HG03039 (cell line): ENCODE results near the gene SLC28A1.
"Not testable (repeated sequence)": the region's sequence is repeated elsewhere in the genome, so short reads cannot be mapped to it uniquely, and the experiment has no call there.

Experiments
- ATAC-seq: cut with Tn5 transposase; IDR thresholded peaks from one replicate; pipeline ENCODE4 v1.9.1; 2021; ENCODE audit warnings: mild to moderate bottlenecking, moderate library complexity; ENCODE audit not compliant: unreplicated experiment

Gene SLC28A1

GRCh38 chr15:84861781-84862180, 22.7 kb upstream of the SLC28A1 start:
- ATAC-seq, result no peak

GRCh38 chr15:84862214-84862975, 22.1 kb upstream of the SLC28A1 start:
- ATAC-seq, result no peak

GRCh38 chr15:84863565-84864443, 20.7 kb upstream of the SLC28A1 start:
- ATAC-seq, result no peak

- ATAC-seq, result no peak
These were observed 20.0 kb upstream of the SLC28A1 start for GRCh38 chr15:84864444-84864795.

GRCh38 chr15:84865074-84865569, 19.3 kb upstream of the SLC28A1 start:
- no peak for ATAC-seq

GRCh38 chr15:84868037-84868880, 16.2 kb upstream of the SLC28A1 start:
- ATAC-seq, result no peak

GRCh38 chr15:84869510-84869909, 15.0 kb upstream of the SLC28A1 start:
- ATAC-seq, result no peak

- no peak for ATAC-seq
These were observed 13.0 kb upstream of the SLC28A1 start for GRCh38 chr15:84871428-84871985.

GRCh38 chr15:84872009-84872910, 12.2 kb upstream of the SLC28A1 start:
- no peak for ATAC-seq

- ATAC-seq, result no peak
These were observed 10.5 kb upstream of the SLC28A1 start for GRCh38 chr15:84873997-84874396.

- ATAC-seq, result no peak
These were observed 9.3 kb upstream of the SLC28A1 start for GRCh38 chr15:84874981-84875699.

- no peak for ATAC-seq
These were observed 8.2 kb upstream of the SLC28A1 start for GRCh38 chr15:84876269-84876668.

- not testable (repeated sequence) for ATAC-seq
These were observed 6.8 kb upstream of the SLC28A1 start for GRCh38 chr15:84877701-84878100.

GRCh38 chr15:84878504-84878903, 6.0 kb upstream of the SLC28A1 start:
- no peak for ATAC-seq

- ATAC-seq, result no peak
These were observed 5.2 kb upstream of the SLC28A1 start for GRCh38 chr15:84879088-84879780.

GRCh38 chr15:84880007-84880406, 4.5 kb upstream of the SLC28A1 start:
- no peak for ATAC-seq

- no peak for ATAC-seq
These were observed 3.5 kb upstream of the SLC28A1 start for GRCh38 chr15:84880822-84881519.

- no peak for ATAC-seq
These were observed 3.0 kb upstream of the SLC28A1 start for GRCh38 chr15:84881520-84881830.
